Astrocyte (in vitro differentiated cells and primary cell): ENCODE results near the gene SLC10A3. TPM values are rescaled to one million over a fixed set of nuclear protein-coding genes. Genes with fewer than 3 reads are reported as not detected.

ENCODE experiments used
- DNase-seq: peaks from one replicate; pipeline ENCODE4 v3.0.0-alpha.2; 2010; ENCODE audit warnings: low read depth
- FAIRE-seq: peaks from 2 replicates; lab custom pipeline; 2011; peaks lifted over from hg19 to GRCh38; lab: Jason Lieb, UNC
- H2AFZ ChIP-seq: 2 replicates; pipeline ENCODE4 v1.6.0; 2012; ENCODE audit warnings: low read depth, low read length, inconsistent platforms
- H3K27ac ChIP-seq: 2 replicates; pipeline ENCODE4 v1.5.1; 2011; ENCODE audit warnings: low read depth, low read length, inconsistent platforms
- H3K27me3 ChIP-seq: 2 replicates; pipeline ENCODE4 v1.6.0; 2011; ENCODE audit warnings: low read length, inconsistent platforms; ENCODE audit not compliant: insufficient read depth
- H3K36me3 ChIP-seq: 2 replicates; pipeline ENCODE4 v1.5.1; 2011; ENCODE audit warnings: low read length, inconsistent platforms; ENCODE audit not compliant: insufficient read depth
- H3K4me1 ChIP-seq: 2 replicates; pipeline ENCODE4 v1.5.1; 2011; ENCODE audit warnings: low read length, inconsistent platforms; ENCODE audit not compliant: insufficient read depth
- H3K4me2 ChIP-seq: 2 replicates; pipeline ENCODE4 v1.6.0; 2012; ENCODE audit warnings: low read length, inconsistent platforms
- H3K4me3 ChIP-seq: 2 replicates; pipeline ENCODE4 v1.5.1; 2011; ENCODE audit warnings: low read depth, mild to moderate bottlenecking, low read length, inconsistent platforms; ENCODE audit not compliant: insufficient read depth
- H3K79me2 ChIP-seq: 2 replicates; pipeline ENCODE4 v1.6.0; 2012; ENCODE audit warnings: mild to moderate bottlenecking, low read length, inconsistent platforms; ENCODE audit not compliant: insufficient read depth
- H3K9ac ChIP-seq: 2 replicates; pipeline ENCODE4 v1.6.0; 2012; ENCODE audit warnings: mild to moderate bottlenecking, low read length, inconsistent platforms
- H3K9me3 ChIP-seq: 2 replicates; pipeline ENCODE4 v1.5.1; 2012; ENCODE audit warnings: low read depth, mild to moderate bottlenecking, low read length, inconsistent platforms; ENCODE audit not compliant: insufficient read depth
- H4K20me1 ChIP-seq: 2 replicates; pipeline ENCODE4 v1.6.0; 2012; ENCODE audit warnings: low read length, inconsistent platforms; ENCODE audit not compliant: insufficient read depth
- H3K27ac Mint-ChIP-seq: one replicate; pipeline ENCODE4 v1.8.0; 2021; ENCODE audit warnings: mild to moderate bottlenecking, mixed read lengths; ENCODE audit not compliant: unreplicated experiment
- H3K27me3 Mint-ChIP-seq: one replicate; pipeline ENCODE4 v1.8.0; 2021; ENCODE audit warnings: low read depth, mixed read lengths; ENCODE audit not compliant: unreplicated experiment
- H3K36me3 Mint-ChIP-seq: one replicate; pipeline ENCODE4 v1.8.0; 2021; ENCODE audit warnings: low read depth, mixed read lengths; ENCODE audit not compliant: unreplicated experiment
- H3K4me1 Mint-ChIP-seq: one replicate; pipeline ENCODE4 v1.8.0; 2021; ENCODE audit warnings: low read depth, mixed read lengths; ENCODE audit not compliant: unreplicated experiment
- H3K4me3 Mint-ChIP-seq: one replicate; pipeline ENCODE4 v1.8.0; 2021; ENCODE audit warnings: mild to moderate bottlenecking, moderate library complexity, mixed read lengths; ENCODE audit not compliant: unreplicated experiment
- H3K9me3 Mint-ChIP-seq: one replicate; pipeline ENCODE4 v1.8.0; 2021; ENCODE audit warnings: mild to moderate bottlenecking, mixed read lengths; ENCODE audit not compliant: unreplicated experiment
- CTCF ChIP-seq: IDR thresholded peaks from 2 replicates; pipeline ENCODE4 v1.5.1; 2011; ENCODE audit warnings: low read depth, mild to moderate bottlenecking, inconsistent platforms, low read length, moderate library complexity; ENCODE audit not compliant: insufficient read depth
- EZH2 ChIP-seq: IDR thresholded peaks from 2 replicates; pipeline ENCODE4 v1.6.1; 2012; ENCODE audit warnings: mild to moderate bottlenecking, low read length, inconsistent platforms; ENCODE audit not compliant: insufficient read depth
- total RNA-seq: library from RNA; stranded (reverse); gene quantifications from 2 replicates; pipeline ENCODE4 v1.2.1, GENCODE V29; 2021

SLC10A3 gene
- total RNA-seq, 1 donor from 2014 or later: 24.4 TPM

DNA sequence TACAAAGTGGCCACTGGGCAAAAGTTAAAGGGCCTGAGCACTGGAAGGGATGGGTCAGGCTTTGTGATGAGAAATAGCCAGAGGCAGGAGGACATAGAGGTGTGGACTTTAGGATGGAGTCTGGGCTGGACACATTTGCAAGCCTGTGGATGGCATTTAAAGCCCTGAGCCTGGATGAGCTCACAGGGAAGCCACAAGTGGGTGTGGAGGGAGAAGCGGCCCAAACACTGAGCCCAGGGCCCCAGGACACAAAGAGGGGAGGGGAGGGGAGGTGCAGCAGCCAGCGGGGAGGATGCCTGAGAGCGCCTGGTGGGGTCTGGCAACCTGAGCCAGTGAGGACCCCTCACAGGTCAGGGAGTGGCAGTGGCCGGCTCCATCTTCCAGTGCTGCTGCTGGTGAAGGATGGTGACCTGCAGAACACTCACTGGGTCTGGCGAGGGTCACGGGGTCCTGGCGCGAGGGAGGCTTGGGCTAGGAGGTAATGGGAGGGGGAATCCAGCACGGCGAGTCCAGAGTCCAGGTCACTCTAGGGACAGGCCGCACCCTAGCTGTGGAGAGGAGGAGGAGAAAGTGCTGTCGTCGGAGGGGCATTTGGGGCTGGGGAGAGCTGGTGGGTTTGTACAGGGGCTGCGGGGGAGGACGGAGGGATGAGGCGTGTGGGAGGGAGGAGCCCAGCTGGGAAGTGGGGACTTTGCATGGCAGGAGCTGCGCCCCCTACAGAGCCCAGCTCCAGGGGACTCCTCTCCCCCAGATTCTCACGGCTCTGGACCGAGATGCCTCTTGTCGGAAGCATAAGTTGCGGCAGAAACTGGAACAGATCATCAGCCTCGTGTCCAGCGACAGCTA lies 18.4 kb downstream of the SLC10A3 start:
- H3K4me3 Mint-ChIP-seq: no peak overlapping the region
- no peaks in the 10 kb centered on the region for H3K9me3 ChIP-seq
- DNase-seq (no peak), FAIRE-seq (no peak)
- no peak overlapping the region for H2AFZ ChIP-seq
- H3K27ac Mint-ChIP-seq: no peak overlapping the region
- H3K4me1 Mint-ChIP-seq: no peaks in the 10 kb centered on the region
- no peaks in the 10 kb centered on the region for H3K36me3 Mint-ChIP-seq
- H3K27me3 ChIP-seq: no peaks in the 10 kb centered on the region
- peaks cover 2% of the 10 kb centered on the region for H3K36me3 ChIP-seq
- H3K9ac ChIP-seq: no peak overlapping the region
- peaks cover 7% of the 10 kb centered on the region for H4K20me1 ChIP-seq
- no peaks in the 10 kb centered on the region for H3K27me3 Mint-ChIP-seq
- no peaks in the 10 kb centered on the region for H3K79me2 ChIP-seq
- no peaks in the 10 kb centered on the region for H3K9me3 Mint-ChIP-seq
- no peak overlapping the region for H3K27ac ChIP-seq
- no peaks in the 10 kb centered on the region for H3K4me1 ChIP-seq
- TF ChIP-seq CTCF (no peak), EZH2 (no peak)
- no peak overlapping the region for H3K4me2 ChIP-seq
- H3K4me3 ChIP-seq: no peak overlapping the region

GRCh38 chrX:154470914-154471568 lies 19.4 kb downstream of the SLC10A3 start:
- no peaks in the 10 kb centered on the region for H3K9me3 ChIP-seq
- no peak overlapping the region for H3K9ac ChIP-seq
- no peaks in the 10 kb centered on the region for H3K4me1 ChIP-seq
- no peak overlapping the region for H3K27ac ChIP-seq
- H3K36me3 ChIP-seq: peaks cover 2% of the 10 kb centered on the region
- peaks cover 7% of the 10 kb centered on the region for H4K20me1 ChIP-seq
- no peaks in the 10 kb centered on the region for H3K79me2 ChIP-seq
- FAIRE-seq (no peak), DNase-seq (no peak)
- no peak overlapping the region for H2AFZ ChIP-seq
- no peak overlapping the region for H3K4me2 ChIP-seq
- TF ChIP-seq EZH2: no peak
- Mint-ChIP-seq H3K9me3 (no peaks in the 10 kb centered on the region), H3K4me3 (no peak overlapping the region), H3K36me3 (no peaks in the 10 kb centered on the region), H3K27ac (no peak overlapping the region), H3K27me3 (no peaks in the 10 kb centered on the region), H3K4me1 (no peaks in the 10 kb centered on the region)
- H3K4me3 ChIP-seq: no peak overlapping the region
- H3K27me3 ChIP-seq: no peaks in the 10 kb centered on the region

- H3K4me3 ChIP-seq: no peak overlapping the region
- no peaks in the 10 kb centered on the region for H3K27me3 Mint-ChIP-seq
- no peaks in the 10 kb centered on the region for H3K36me3 Mint-ChIP-seq
- no peak for DNase-seq
- no peaks in the 10 kb centered on the region for H3K4me1 Mint-ChIP-seq
- TF ChIP-seq CTCF: no peak
- TF ChIP-seq EZH2: no peak
- H3K9me3 Mint-ChIP-seq: no peaks in the 10 kb centered on the region
- H3K4me3 Mint-ChIP-seq: no peak overlapping the region
- no peak overlapping the region for H2AFZ ChIP-seq
- peaks cover 7% of the 10 kb centered on the region for H4K20me1 ChIP-seq
- H3K79me2 ChIP-seq: no peaks in the 10 kb centered on the region
- peaks cover 2% of the 10 kb centered on the region for H3K36me3 ChIP-seq
- H3K27ac Mint-ChIP-seq: no peak overlapping the region
- no peak overlapping the region for H3K27ac ChIP-seq
- H3K9me3 ChIP-seq: no peaks in the 10 kb centered on the region
- H3K4me2 ChIP-seq: no peak overlapping the region
- H3K27me3 ChIP-seq: no peaks in the 10 kb centered on the region
- H3K9ac ChIP-seq: no peak overlapping the region
- FAIRE-seq: no peak
- H3K4me1 ChIP-seq: no peaks in the 10 kb centered on the region
Observed at GRCh38 chrX:154470434-154470833, 20.0 kb downstream of the SLC10A3 start.
